Keratinocyte (primary cell): ENCODE measurements around the gene POLR3F.

Source experiments
- CTCF ChIP-seq, 3 experiments: IDR thresholded peaks in 1 of 3; conservative IDR thresholded peaks in 1 of 3; optimal IDR thresholded peaks in 1 of 3; 2 replicates in 2 of 3; 3 replicates in 1 of 3; pipeline versions ENCODE3 to v1.5.1; 2011; ENCODE audit warnings: low read length in 3 of 3, mild to moderate bottlenecking in 3 of 3, moderate library complexity in 2 of 3, control low read depth in 1 of 3, inconsistent platforms in 1 of 3; ENCODE audit not compliant: insufficient read depth in 2 of 3; ENCODE audit errors: extremely low read depth in 1 of 3
- EZH2 ChIP-seq: IDR thresholded peaks from one replicate; pipeline ENCODE4 v1.6.1; 2012; ENCODE audit warnings: inconsistent platforms, mild to moderate bottlenecking, low read length, moderate library complexity

GRCh38 chr20:18511571-18511970, 44.4 kb downstream of the POLR3F start:
- no peak for TF ChIP-seq CTCF (optimal IDR thresholded peaks at IDR 0.05 in 1 of 3, IDR thresholded peaks at IDR 0.05 in 1 of 3, conservative IDR thresholded peaks at IDR 0.05 in 1 of 3; ENCODE audit: extremely low read depth in 1 of 3, insufficient read depth in 2 of 3, low read length in 3 of 3)
- TF ChIP-seq EZH2, result no peak
